ENCODE data around the gene FETUB. TPM values are rescaled to one million over a fixed set of nuclear protein-coding genes. Genes with fewer than 3 reads are reported as not detected.
"Not testable (repeated sequence)": the region's sequence is repeated elsewhere in the genome, so short reads cannot be mapped to it uniquely, and the experiment has no call there.

The FETUB gene
- total and polyA plus RNA-seq, 2 donors, result not detected

- H3K4me1 ChIP-seq (ENCODE audit: insufficient read depth), result no peaks in the 10 kb centered on the region
- whole genome bisulfite sequencing, result 11% methylated on average over 7 of the region's 7 CpGs
- H3K36me3 ChIP-seq (ENCODE audit: insufficient read depth), result no peaks in the 10 kb centered on the region
- no peak overlapping the region for H3K27ac ChIP-seq (ENCODE audit: low read depth)
- no peak overlapping the region for H3K4me3 ChIP-seq (ENCODE audit: low read depth, low read length)
- peak; percentile 3 for DNase-seq (ENCODE audit: extremely low spot score)
Measured at GRCh38 chr3:186663361-186664118, 23.3 kb downstream of the FETUB start.

- Histone ChIP-seq H3K36me3 (ENCODE audit: insufficient read depth) (no peaks in the 10 kb centered on the region), H3K4me1 (ENCODE audit: insufficient read depth) (no peaks in the 10 kb centered on the region), H3K4me3 (ENCODE audit: low read depth, low read length) (no peak overlapping the region), H3K27ac (ENCODE audit: low read depth) (no peak overlapping the region)
- no peak for DNase-seq (ENCODE audit: extremely low spot score)
Measured at GRCh38 chr3:186664119-186664495, 23.9 kb downstream of the FETUB start.

DNA sequence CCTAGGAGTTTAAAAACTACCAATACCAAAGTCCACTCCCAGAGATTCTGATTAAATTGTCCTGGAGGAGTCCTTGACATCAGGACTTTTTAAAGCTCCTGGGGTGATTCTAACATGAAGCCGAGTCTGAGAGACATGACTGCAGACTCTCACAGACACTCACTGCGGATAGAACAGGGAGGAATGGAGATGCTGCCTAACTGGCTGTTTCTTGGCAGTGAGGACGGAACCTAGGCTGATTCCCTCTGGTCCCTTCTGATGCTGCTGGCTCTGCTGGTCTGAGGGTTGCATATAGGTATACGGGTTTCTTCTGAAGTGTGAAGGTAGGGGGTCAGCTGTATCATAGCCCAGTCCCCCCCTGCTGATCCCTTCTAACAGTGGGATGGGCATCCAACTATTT is 24.3 kb downstream of the FETUB start:
- H3K4me3 ChIP-seq (ENCODE audit: low read depth, low read length), result no peak overlapping the region
- H3K27ac ChIP-seq (ENCODE audit: low read depth), result no peak overlapping the region
- H3K4me1 ChIP-seq (ENCODE audit: insufficient read depth), result no peaks in the 10 kb centered on the region
- no peaks in the 10 kb centered on the region for H3K36me3 ChIP-seq (ENCODE audit: insufficient read depth)
- DNase-seq (ENCODE audit: extremely low spot score), result no peak
- WGBS, result 41% methylated on average over 4 of the region's 4 CpGs

GRCh38 chr3:186665625-186666188 is 25.5 kb downstream of the FETUB start, which contains the start of gene HRG:
HRG (plus strand) TSS chr3:186666014; CDS start chr3:186666032, 18 bp downstream.
- Histone ChIP-seq H3K36me3 (ENCODE audit: insufficient read depth) (no peaks in the 10 kb centered on the region), H3K27ac (ENCODE audit: low read depth) (no peak within 1 kb of the TSS), H3K4me3 (ENCODE audit: low read depth, low read length) (no peak within 1 kb of the TSS), H3K4me1 (ENCODE audit: insufficient read depth) (no peaks in the 10 kb centered on the region)
- DNase-seq (ENCODE audit: extremely low spot score), result no peak
- 73% methylated on average over 8 of the region's 8 CpGs for WGBS

DNA sequence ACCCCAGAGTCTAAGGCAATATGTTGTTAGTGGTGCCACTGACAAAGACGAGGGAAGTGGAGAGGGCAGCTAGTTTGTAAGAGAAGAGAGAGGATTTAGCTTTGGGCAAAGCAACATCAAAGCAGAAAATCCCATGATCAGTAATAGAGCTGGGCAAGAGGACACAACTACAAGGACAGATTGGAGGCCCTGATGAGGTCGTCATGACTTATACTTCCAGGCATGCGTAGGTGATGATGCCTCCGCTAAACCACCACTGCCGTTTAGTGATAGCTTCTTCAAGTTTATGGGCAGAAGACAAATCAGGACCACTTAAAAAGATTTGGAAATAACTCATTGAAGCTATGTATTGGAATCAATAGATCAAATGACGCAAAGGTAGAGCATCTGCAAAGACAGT is 28.2 kb downstream of the FETUB start:
- Histone ChIP-seq H3K27ac (ENCODE audit: low read depth) (no peak overlapping the region), H3K4me1 (ENCODE audit: insufficient read depth) (no peaks in the 10 kb centered on the region), H3K4me3 (ENCODE audit: low read depth, low read length) (no peak overlapping the region), H3K36me3 (ENCODE audit: insufficient read depth) (no peaks in the 10 kb centered on the region)
- DNase-seq (ENCODE audit: extremely low spot score), result no peak
- 69% methylated on average over 6 of the region's 6 CpGs for WGBS

DNA sequence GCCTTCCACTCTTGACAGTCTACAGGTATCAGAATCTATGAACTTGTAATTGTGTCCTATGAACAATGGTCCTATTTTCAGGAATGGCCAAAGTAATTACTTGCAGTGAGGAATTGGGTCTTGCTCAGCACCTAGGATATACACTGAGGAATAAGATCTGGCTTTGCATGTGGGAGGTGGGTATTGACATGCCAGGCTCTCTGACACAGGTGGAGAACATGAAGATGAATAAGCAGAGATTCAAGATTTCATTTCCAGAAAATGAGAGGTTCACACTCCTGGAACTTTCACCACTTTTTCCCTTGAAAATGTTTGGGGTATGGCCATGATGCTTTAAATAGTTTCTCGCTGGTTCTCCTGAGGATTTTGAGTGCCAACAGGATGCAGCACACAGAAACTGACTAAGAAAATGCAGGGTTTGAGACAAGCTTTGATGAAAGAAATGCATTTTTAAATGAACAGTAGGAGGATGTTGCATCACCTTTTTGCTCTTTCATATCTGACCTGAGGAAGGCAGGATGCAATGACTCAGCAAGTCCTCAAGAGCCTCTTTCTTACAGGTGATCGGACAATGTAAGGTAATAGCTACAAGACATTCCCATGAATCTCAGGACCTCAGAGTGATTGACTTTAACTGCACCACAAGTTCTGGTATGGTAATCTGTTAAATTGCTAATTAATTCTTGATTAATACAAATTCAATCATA is 29.3 kb downstream of the FETUB start:
- 84% methylated on average over 2 of the region's 2 CpGs for WGBS
- Histone ChIP-seq H3K36me3 (ENCODE audit: insufficient read depth) (no peaks in the 10 kb centered on the region), H3K4me3 (ENCODE audit: low read depth, low read length) (no peak overlapping the region), H3K4me1 (ENCODE audit: insufficient read depth) (no peaks in the 10 kb centered on the region), H3K27ac (ENCODE audit: low read depth) (no peak overlapping the region)
- DNase-seq (ENCODE audit: extremely low spot score), result no peak

GRCh38 chr3:186670155-186670554 is 30.0 kb downstream of the FETUB start:
- Histone ChIP-seq H3K4me1 (ENCODE audit: insufficient read depth) (no peaks in the 10 kb centered on the region), H3K4me3 (ENCODE audit: low read depth, low read length) (no peak overlapping the region), H3K27ac (ENCODE audit: low read depth) (no peak overlapping the region), H3K36me3 (ENCODE audit: insufficient read depth) (no peaks in the 10 kb centered on the region)
- DNase-seq (ENCODE audit: extremely low spot score), result no peak

DNA sequence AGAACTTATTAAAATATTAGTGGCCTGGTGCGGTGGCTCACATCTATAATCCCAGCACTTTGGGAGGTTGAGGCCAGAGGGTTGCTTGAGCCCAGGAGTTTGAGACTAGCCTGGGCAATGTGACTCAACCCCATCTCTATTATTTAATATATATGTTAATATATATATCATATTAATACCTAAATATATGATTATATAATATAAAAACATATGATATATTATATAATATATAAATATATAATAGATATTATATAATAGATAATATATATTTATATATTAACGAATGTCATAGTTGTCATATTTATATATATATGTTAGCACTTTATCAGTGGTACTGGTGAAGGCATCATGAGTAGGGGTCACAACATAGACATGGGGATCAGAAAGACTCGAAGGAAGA is 30.9 kb downstream of the FETUB start:
- DNase-seq (ENCODE audit: extremely low spot score), result no peak
- WGBS, result 84% methylated on average over 3 of the region's 3 CpGs
- H3K36me3 ChIP-seq (ENCODE audit: insufficient read depth), result no peaks in the 10 kb centered on the region
- no peak overlapping the region for H3K4me3 ChIP-seq (ENCODE audit: low read depth, low read length)
- H3K27ac ChIP-seq (ENCODE audit: low read depth), result no peak overlapping the region
- H3K4me1 ChIP-seq (ENCODE audit: insufficient read depth), result no peaks in the 10 kb centered on the region

GRCh38 chr3:186678604-186679003 is 38.4 kb downstream of the FETUB start:
- no peak for DNase-seq (ENCODE audit: extremely low spot score)
- no peaks in the 10 kb centered on the region for H3K36me3 ChIP-seq (ENCODE audit: insufficient read depth)
- no peak overlapping the region for H3K27ac ChIP-seq (ENCODE audit: low read depth)
- no peaks in the 10 kb centered on the region for H3K4me1 ChIP-seq (ENCODE audit: insufficient read depth)
- H3K4me3 ChIP-seq (ENCODE audit: low read depth, low read length), result no peak overlapping the region

DNA sequence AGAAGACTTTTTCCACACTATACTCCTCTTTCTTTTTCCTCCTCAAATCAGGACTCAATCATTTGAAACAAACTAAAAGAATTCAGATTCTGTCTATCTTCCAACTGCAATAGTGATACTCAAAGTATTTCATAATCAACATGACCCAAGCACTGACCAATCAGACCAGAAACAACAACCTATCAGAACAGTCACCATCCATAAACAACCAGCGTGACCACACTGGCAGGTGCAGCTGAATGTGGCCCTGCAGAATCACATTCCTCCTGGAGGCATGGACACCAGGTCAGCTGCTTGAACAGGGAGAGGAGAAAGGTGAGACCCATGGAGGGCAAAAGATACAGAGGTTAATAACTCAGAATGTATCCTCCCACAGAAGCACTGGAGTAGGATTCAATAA is 39.0 kb downstream of the FETUB start:
- Histone ChIP-seq H3K4me1 (ENCODE audit: insufficient read depth) (no peaks in the 10 kb centered on the region), H3K36me3 (ENCODE audit: insufficient read depth) (no peaks in the 10 kb centered on the region), H3K27ac (ENCODE audit: low read depth) (no peak overlapping the region), H3K4me3 (ENCODE audit: low read depth, low read length) (no peak overlapping the region)
- no peak for DNase-seq (ENCODE audit: extremely low spot score)
- WGBS, result 70% methylated on average over 1 of the region's 1 CpG

DNA sequence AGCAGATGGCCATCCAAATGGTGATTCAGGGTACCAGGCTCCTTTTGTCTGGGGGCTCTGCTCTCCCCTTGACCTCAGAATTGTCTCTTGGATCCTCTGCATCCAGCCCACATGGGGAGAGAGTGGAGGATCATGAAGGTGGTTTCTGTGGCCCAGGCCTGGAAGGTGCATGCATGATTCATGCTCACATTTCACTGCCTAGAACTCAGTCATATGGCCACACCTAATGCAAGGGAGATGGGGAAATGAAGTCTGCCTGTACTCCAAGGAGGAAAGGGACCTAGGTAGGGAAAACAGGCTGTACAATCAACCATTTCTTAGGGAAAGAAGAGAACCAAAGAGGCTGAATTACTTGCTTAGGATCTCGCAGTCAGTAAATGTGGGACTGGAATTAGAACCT is 40.7 kb downstream of the FETUB start:
- H3K4me3 ChIP-seq (ENCODE audit: low read depth, low read length), result no peak overlapping the region
- DNase-seq (ENCODE audit: extremely low spot score), result no peak
- no peaks in the 10 kb centered on the region for H3K36me3 ChIP-seq (ENCODE audit: insufficient read depth)
- no peak overlapping the region for H3K27ac ChIP-seq (ENCODE audit: low read depth)
- H3K4me1 ChIP-seq (ENCODE audit: insufficient read depth), result no peaks in the 10 kb centered on the region
- 90% methylated on average over 1 of the region's 1 CpG for WGBS

DNA sequence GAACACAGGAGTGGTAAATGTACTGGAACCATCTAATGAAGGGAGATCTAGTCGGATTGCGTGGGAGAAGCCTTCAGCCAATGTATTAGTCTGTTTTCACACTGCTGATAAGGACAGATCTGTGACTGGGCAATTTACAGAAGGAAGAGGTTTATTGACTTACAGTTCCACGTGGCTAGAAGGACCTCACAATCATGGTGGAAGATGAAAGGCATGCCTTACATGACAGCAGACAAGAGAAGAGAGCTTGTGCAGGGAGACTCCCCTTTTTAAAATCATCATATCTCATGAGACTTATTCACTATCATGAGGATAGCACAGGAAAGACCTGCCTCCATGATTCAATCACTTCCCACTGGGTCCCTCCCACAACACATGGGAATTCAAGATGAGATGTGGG is 42.6 kb downstream of the FETUB start:
- no peaks in the 10 kb centered on the region for H3K36me3 ChIP-seq (ENCODE audit: insufficient read depth)
- no peaks in the 10 kb centered on the region for H3K4me1 ChIP-seq (ENCODE audit: insufficient read depth)
- no peak for DNase-seq (ENCODE audit: extremely low spot score)
- no peak overlapping the region for H3K4me3 ChIP-seq (ENCODE audit: low read depth, low read length)
- H3K27ac ChIP-seq (ENCODE audit: low read depth), result no peak overlapping the region
- WGBS, result 61% methylated on average over 3 of the region's 3 CpGs

- Histone ChIP-seq H3K4me3 (ENCODE audit: low read depth, low read length) (no peak overlapping the region), H3K27ac (ENCODE audit: low read depth) (no peak overlapping the region), H3K36me3 (ENCODE audit: insufficient read depth) (no peaks in the 10 kb centered on the region), H3K4me1 (ENCODE audit: insufficient read depth) (no peaks in the 10 kb centered on the region)
- WGBS, result 77% methylated on average over 3 of the region's 3 CpGs
- DNase-seq (ENCODE audit: extremely low spot score), result no peak
Measured at GRCh38 chr3:186683979-186684378, 43.8 kb downstream of the FETUB start.

- H3K4me1 ChIP-seq (ENCODE audit: insufficient read depth); H3K27ac ChIP-seq (ENCODE audit: low read depth); H3K4me3 ChIP-seq (ENCODE audit: low read depth, low read length); H3K36me3 ChIP-seq (ENCODE audit: insufficient read depth); DNase-seq (ENCODE audit: extremely low spot score): not testable (repeated sequence)
- 80% methylated on average over 2 of the region's 2 CpGs for WGBS
Measured at GRCh38 chr3:186686475-186686874, 46.3 kb downstream of the FETUB start.
